Left lung (tissue), 10 donors: ENCODE results near the gene PIP5K1B. TPM values are rescaled to one million over a fixed set of nuclear protein-coding genes. Genes with fewer than 3 reads are reported as not detected.
A peak's percentile ranks its signal among the peaks of the same experiment; 100 is the strongest.

Experiments
- ATAC-seq: fragments of 200-7000 bp; cut with Tn5 transposase; one replicate; pipeline ENCODE4 v1.9.1; 2020; ENCODE audit warnings: moderate library complexity
- DNase-seq, 4 donors: peaks; one replicate each; pipeline ENCODE4 v3.0.0-alpha.2; 2013 to 2020
- H3K27ac ChIP-seq, 2 donors: fragments of 200-600 bp; sonication (generic) in 1 of 2; one replicate each; pipeline versions ENCODE4 v1.5.0 to v1.8.0; 2020 to 2021
- H3K27me3 ChIP-seq, 2 donors: fragments of 200-600 bp; sonication (generic) in 1 of 2; one replicate each; pipeline versions ENCODE4 v1.5.0 to v1.8.0; 2020 to 2021
- H3K36me3 ChIP-seq, 2 donors: fragments of 200-600 bp; sonication (generic) in 1 of 2; one replicate each; pipeline versions ENCODE4 v1.5.0 to v1.8.0; 2020 to 2021
- H3K4me1 ChIP-seq, 2 donors: fragments of 200-600 bp; one replicate each; pipeline ENCODE4 v1.8.0; 2021
- H3K4me3 ChIP-seq, 2 donors: fragments of 200-600 bp; sonication (generic) in 1 of 2; one replicate each; pipeline versions ENCODE4 v1.5.0 to v1.8.0; 2020 to 2021; ENCODE audit warnings: mild to moderate bottlenecking in 1 of 2
- H3K9me3 ChIP-seq, 2 donors: fragments of 200-600 bp; sonication (generic) in 1 of 2; one replicate each; pipeline versions ENCODE4 v1.5.0 to v1.8.0; 2020 to 2021
- intact Hi-C, 2 donors: fragments of 100-400 bp; cut with DNase I; formaldehyde crosslinking; loops; one replicate each; pipeline versions ENCODE4 v1.11.2 to v1.14.2; 2022
- polyA plus RNA-seq, 6 donors: library from polyadenylated mRNA; unstranded; fragments of 120-200 nt; gene quantifications; one replicate each; pipeline ENCODE4 v1.2.1, GENCODE V29; 2013; ENCODE audit not compliant: insufficient read length in 6 of 6
- total RNA-seq, 2 donors: library from RNA; stranded (reverse); fragmentation: NEBNext Ultra II Directional; extraction: Animal tissue kit (Norgen Biotek cat#: 25700); gene quantifications; one replicate each; pipeline ENCODE4 v1.2.1, GENCODE V29; 2021
- TF ChIP-seq, protein P1 (sequence below), 2 donors: fragments of 200-600 bp; sonication (generic) in 1 of 2; IDR thresholded peaks; one replicate each; pipeline versions ENCODE4 v1.5.0 to v1.8.0; 2021; ENCODE audit warnings: antibody characterized with exemption in 2 of 2
- donor health status: DM: no; HTN: yes; CAD: no.
- donor health status: DM: no; HTN: no; CAD: no.

PIP5K1B gene
- total and polyA plus RNA-seq, 8 donors, result 3.1 to 31.0 (median 4.2) TPM

DNA sequence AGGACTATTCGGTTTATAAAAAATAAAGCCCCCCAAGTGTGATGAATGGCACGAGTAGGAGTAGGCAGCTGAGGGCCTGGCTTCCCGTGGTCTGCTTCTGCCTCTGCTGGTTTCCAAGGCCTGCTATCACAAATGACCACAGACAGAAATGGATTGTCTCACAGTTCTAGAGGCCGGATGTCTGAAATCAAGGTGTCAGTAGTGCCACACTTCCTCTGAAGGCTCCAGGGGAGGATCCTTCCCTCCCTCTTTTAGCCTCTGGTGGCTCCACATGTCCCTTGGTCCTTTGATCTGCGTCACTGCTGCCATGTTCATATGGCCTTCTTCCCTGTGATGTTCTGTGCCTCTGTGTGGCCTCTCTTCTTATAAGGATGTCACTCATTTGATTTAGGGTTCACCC is 293.8 kb downstream of the PIP5K1B start:
- no peak for ATAC-seq
- TF ChIP-seq, protein P1, sequence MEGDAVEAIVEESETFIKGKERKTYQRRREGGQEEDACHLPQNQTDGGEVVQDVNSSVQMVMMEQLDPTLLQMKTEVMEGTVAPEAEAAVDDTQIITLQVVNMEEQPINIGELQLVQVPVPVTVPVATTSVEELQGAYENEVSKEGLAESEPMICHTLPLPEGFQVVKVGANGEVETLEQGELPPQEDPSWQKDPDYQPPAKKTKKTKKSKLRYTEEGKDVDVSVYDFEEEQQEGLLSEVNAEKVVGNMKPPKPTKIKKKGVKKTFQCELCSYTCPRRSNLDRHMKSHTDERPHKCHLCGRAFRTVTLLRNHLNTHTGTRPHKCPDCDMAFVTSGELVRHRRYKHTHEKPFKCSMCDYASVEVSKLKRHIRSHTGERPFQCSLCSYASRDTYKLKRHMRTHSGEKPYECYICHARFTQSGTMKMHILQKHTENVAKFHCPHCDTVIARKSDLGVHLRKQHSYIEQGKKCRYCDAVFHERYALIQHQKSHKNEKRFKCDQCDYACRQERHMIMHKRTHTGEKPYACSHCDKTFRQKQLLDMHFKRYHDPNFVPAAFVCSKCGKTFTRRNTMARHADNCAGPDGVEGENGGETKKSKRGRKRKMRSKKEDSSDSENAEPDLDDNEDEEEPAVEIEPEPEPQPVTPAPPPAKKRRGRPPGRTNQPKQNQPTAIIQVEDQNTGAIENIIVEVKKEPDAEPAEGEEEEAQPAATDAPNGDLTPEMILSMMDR (IDR thresholded peaks at IDR 0.05), result no peak
- H3K4me3 ChIP-seq, result no peak overlapping the region
- no peaks in the 10 kb centered on the region for H3K9me3 ChIP-seq
- peaks cover 0 to 28% of the 10 kb centered on the region in 2 donors for H3K4me1 ChIP-seq
- DNase-seq, result no peak
- H3K36me3 ChIP-seq, result no peaks in the 10 kb centered on the region
- H3K27me3 ChIP-seq, result no peaks in the 10 kb centered on the region
- intact Hi-C loops, result no loop called here
- peak overlapping the region in 1 of 2 donors; percentile 51 for H3K27ac ChIP-seq

GRCh38 chr9:68999393-69000105 is 294.5 kb downstream of the PIP5K1B start:
- DNase-seq (peak in 3 of 4 donors; percentile 48 to 78 (median 67)), ATAC-seq (peak; percentile 94)
- no peaks in the 10 kb centered on the region for H3K36me3 ChIP-seq
- H3K4me3 ChIP-seq, result no peak overlapping the region
- TF ChIP-seq, protein P1 (IDR thresholded peaks at IDR 0.05), result peak; percentile 72 to 76
- intact Hi-C loops, result no loop called here
- H3K9me3 ChIP-seq, result no peaks in the 10 kb centered on the region
- peak overlapping the region in 1 of 2 donors; percentile 51 for H3K27ac ChIP-seq
- no peaks in the 10 kb centered on the region for H3K27me3 ChIP-seq
- H3K4me1 ChIP-seq, result peaks cover 0 to 28% of the 10 kb centered on the region in 2 donors

DNA sequence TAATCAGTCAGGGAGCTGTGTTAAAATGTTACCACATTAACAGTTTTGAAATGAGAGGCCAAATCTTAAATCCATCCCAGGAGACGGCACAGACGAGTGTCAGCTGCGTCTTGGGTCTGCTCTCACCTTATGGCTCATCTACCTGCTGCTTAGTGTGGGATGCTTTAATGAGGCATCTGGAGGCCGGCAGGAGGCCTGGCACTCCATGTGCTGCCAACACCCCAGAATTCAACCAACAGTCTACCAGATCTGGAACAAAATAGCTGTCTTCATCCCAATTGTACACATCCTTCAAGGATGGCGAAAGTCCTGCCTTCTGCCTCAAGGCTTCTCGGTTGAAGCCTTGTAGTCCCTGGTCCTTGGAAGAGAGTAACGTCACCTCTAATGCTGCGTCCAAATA is 296.9 kb downstream of the PIP5K1B start:
- TF ChIP-seq, protein P1 (IDR thresholded peaks at IDR 0.05), result no peak
- Histone ChIP-seq H3K9me3 (no peaks in the 10 kb centered on the region), H3K4me3 (no peak overlapping the region), H3K4me1 (peaks cover 0 to 17% of the 10 kb centered on the region in 2 donors), H3K27me3 (no peaks in the 10 kb centered on the region), H3K36me3 (no peaks in the 10 kb centered on the region), H3K27ac (no peak overlapping the region)
- DNase-seq (no peak), ATAC-seq (no peak)
- intact Hi-C loops, result no loop called here

GRCh38 chr9:69003051-69003450 is 298.0 kb downstream of the PIP5K1B start:
- Histone ChIP-seq H3K27ac (no peak overlapping the region), H3K9me3 (no peaks in the 10 kb centered on the region), H3K4me1 (peaks cover 0 to 14% of the 10 kb centered on the region in 2 donors), H3K36me3 (peaks cover 0 to under 1% of the 10 kb centered on the region in 2 donors), H3K27me3 (no peaks in the 10 kb centered on the region), H3K4me3 (no peak overlapping the region)
- intact Hi-C loops, result no loop called here
- DNase-seq (no peak), ATAC-seq (no peak)
- TF ChIP-seq, protein P1 (IDR thresholded peaks at IDR 0.05), result no peak

- no peak for DNase-seq
- intact Hi-C loops, result no loop called here
Observed at GRCh38 chr9:69004836-69005235, 299.8 kb downstream of the PIP5K1B start.

More at GRCh38 chr9:69004836-69005235, 299.8 kb downstream of the PIP5K1B start:
- no peaks in the 10 kb centered on the region for H3K4me1 ChIP-seq
- ATAC-seq, result no peak
- no peaks in the 10 kb centered on the region for H3K27me3 ChIP-seq
- H3K27ac ChIP-seq, result no peak overlapping the region
- H3K9me3 ChIP-seq, result no peaks in the 10 kb centered on the region
- H3K36me3 ChIP-seq, result peaks cover 0 to 15% of the 10 kb centered on the region in 2 donors
- TF ChIP-seq, protein P1 (IDR thresholded peaks at IDR 0.05), result no peak
- no peak overlapping the region for H3K4me3 ChIP-seq
